ENCODE data around the gene PCDHGA7. TPM values are rescaled to one million over a fixed set of nuclear protein-coding genes. Genes with fewer than 3 reads are reported as not detected.
A peak's percentile ranks its signal among the peaks of the same experiment; 100 is the strongest.
"Not testable (repeated sequence)": the region's sequence is repeated elsewhere in the genome, so short reads cannot be mapped to it uniquely, and the experiment has no call there.

Gene PCDHGA7
- polyA plus RNA-seq, 1 of the 3 experiments (the other 2 are of a cell fraction), result 7.8 TPM

DNA sequence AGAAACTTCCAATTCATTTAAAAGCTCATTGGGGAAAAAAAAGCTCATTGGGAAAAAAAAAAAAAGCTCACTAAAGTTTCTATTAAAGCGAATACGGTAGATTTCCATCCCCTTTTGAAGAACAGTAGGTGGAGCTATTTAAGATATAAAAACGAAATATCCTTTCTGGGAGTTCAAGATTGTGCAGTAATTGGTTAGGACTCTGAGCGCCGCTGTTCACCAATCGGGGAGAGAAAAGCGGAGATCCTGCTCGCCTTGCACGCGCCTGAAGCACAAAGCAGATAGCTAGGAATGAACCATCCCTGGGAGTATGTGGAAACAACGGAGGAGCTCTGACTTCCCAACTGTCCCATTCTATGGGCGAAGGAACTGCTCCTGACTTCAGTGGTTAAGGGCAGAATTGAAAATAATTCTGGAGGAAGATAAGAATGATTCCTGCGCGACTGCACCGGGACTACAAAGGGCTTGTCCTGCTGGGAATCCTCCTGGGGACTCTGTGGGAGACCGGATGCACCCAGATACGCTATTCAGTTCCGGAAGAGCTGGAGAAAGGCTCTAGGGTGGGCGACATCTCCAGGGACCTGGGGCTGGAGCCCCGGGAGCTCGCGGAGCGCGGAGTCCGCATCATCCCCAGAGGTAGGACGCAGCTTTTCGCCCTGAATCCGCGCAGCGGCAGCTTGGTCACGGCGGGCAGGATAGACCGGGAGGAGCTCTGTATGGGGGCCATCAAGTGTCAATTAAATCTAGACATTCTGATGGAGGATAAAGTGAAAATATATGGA, 48.0 kb downstream of the PCDHGA7 start, which contains the start of gene PCDHGA12:
Gene PCDHGA12, plus strand, starts transcription at position 176 of the 782 bp plus-strand sequence. Its CDS starts 253 bp downstream, at position 429.
- H3K4me3 ChIP-seq (ENCODE audit: low read depth in 2 of 2, low read length in 1 of 2), result peak within 1 kb of the TSS in 1 of 2 experiments; percentile 15; a peak in 1 of 4 replicates
- no peak for DNase-seq
- no peak within 1 kb of the TSS for H2AFZ ChIP-seq (ENCODE audit: low read depth)
- TF ChIP-seq, protein P1, sequence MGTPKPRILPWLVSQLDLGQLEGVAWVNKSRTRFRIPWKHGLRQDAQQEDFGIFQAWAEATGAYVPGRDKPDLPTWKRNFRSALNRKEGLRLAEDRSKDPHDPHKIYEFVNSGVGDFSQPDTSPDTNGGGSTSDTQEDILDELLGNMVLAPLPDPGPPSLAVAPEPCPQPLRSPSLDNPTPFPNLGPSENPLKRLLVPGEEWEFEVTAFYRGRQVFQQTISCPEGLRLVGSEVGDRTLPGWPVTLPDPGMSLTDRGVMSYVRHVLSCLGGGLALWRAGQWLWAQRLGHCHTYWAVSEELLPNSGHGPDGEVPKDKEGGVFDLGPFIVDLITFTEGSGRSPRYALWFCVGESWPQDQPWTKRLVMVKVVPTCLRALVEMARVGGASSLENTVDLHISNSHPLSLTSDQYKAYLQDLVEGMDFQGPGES (IDR thresholded peaks at IDR 0.05; ENCODE audit: low read depth, low read length), result no peak
- no peak within 1 kb of the TSS for H3K9ac ChIP-seq
- H4K20me1 ChIP-seq (ENCODE audit: insufficient read depth), result no peaks in the 10 kb centered on the region
- 0 out of 2 replicates have a peak, but pooled peaks cover 5% of the 10 kb centered on the region for H3K9me3 ChIP-seq
- CTCF ChIA-PET, result interaction anchor here (1.1 to 2.5 kb wide), 4 partner anchors 13 to 133 kb away, joined by 3 to 8 read pairs (median 6); partner anchors contain the start of gene PCDHGB7
- 87% methylated on average over 33 of the region's 33 CpGs for WGBS (ENCODE audit: low lambda C conversion rate)
- H3K4me2 ChIP-seq, result no peak within 1 kb of the TSS
- H3K36me3 ChIP-seq (replicated peaks in 1 of 2; ENCODE audit: control insufficient read depth in 1 of 2, insufficient read depth in 2 of 2, low read length in 1 of 2), result peaks cover 3 to 38% of the 10 kb centered on the region in 2 experiments
- POLR2A ChIA-PET, result no interaction called here
- no peaks in the 10 kb centered on the region for H3K9me2 ChIP-seq
- no peaks in the 10 kb centered on the region for H3K4me1 ChIP-seq (ENCODE audit: control insufficient read depth in 1 of 2, insufficient read depth in 2 of 2, low read depth in 1 of 2, low read length in 1 of 2)
- H3F3A ChIP-seq (replicated peaks; ENCODE audit: insufficient read depth), result peaks cover 8% of the 10 kb centered on the region
- no peaks in the 10 kb centered on the region for H3K27me3 ChIP-seq (ENCODE audit: insufficient read depth)
- peaks cover 9% of the 10 kb centered on the region; the same call in 1 of the 2 replicates for H3K79me2 ChIP-seq (ENCODE audit: insufficient read depth)
- H3K27ac ChIP-seq (ENCODE audit: low read depth in 2 of 2, low read length in 1 of 2), result no peak within 1 kb of the TSS

GRCh38 chr5:141431286-141431685, 48.7 kb downstream of the PCDHGA7 start:
- no peak overlapping the region for H3K9ac ChIP-seq
- POLR2A ChIA-PET, result no interaction called here
- peaks cover 10% of the 10 kb centered on the region; the same call in 1 of the 2 replicates for H3K79me2 ChIP-seq (ENCODE audit: insufficient read depth)
- no peak for TF ChIP-seq NRF1 (IDR thresholded peaks at IDR 0.05; ENCODE audit: low read depth, low read length)
- TF ChIP-seq, protein P2, sequence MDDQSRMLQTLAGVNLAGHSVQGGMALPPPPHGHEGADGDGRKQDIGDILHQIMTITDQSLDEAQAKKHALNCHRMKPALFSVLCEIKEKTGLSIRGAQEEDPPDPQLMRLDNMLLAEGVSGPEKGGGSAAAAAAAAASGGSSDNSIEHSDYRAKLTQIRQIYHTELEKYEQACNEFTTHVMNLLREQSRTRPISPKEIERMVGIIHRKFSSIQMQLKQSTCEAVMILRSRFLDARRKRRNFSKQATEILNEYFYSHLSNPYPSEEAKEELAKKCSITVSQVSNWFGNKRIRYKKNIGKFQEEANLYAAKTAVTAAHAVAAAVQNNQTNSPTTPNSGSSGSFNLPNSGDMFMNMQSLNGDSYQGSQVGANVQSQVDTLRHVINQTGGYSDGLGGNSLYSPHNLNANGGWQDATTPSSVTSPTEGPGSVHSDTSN (IDR thresholded peaks at IDR 0.05), result no peak
- TF ChIP-seq ELF1 (IDR thresholded peaks at IDR 0.05), result no peak
- no peak for TF ChIP-seq RCOR1 (IDR thresholded peaks at IDR 0.05; ENCODE audit: low read length)
- TF ChIP-seq FOXJ3 (CRISPR knock-in tag; IDR thresholded peaks at IDR 0.05), result no peak
- no peak for TF ChIP-seq ZBTB33 (IDR thresholded peaks at IDR 0.05; ENCODE audit: borderline replicate concordance, low read depth)
- no peak for TF ChIP-seq EP300 (IDR thresholded peaks at IDR 0.05; ENCODE audit: borderline replicate concordance in 1 of 2, low read depth in 1 of 2, low read length in 1 of 2)
- no peak for TF ChIP-seq FOSL2 (IDR thresholded peaks at IDR 0.05; ENCODE audit: borderline replicate concordance, low read depth)
- TF ChIP-seq MAX (IDR thresholded peaks at IDR 0.05; ENCODE audit: low read depth), result no peak
- H2AFZ ChIP-seq (ENCODE audit: low read depth), result no peak overlapping the region
- no peaks in the 10 kb centered on the region for H3K9me2 ChIP-seq
- no peak for DNase-seq
- H3F3A ChIP-seq (replicated peaks; ENCODE audit: insufficient read depth), result peaks cover 8% of the 10 kb centered on the region
- H3K4me3 ChIP-seq (ENCODE audit: low read depth in 2 of 2, low read length in 1 of 2), result peak overlapping the region in 1 of 2 experiments; percentile 12; a peak in 1 of 4 replicates
- H4K20me1 ChIP-seq (ENCODE audit: insufficient read depth), result no peaks in the 10 kb centered on the region
- H3K36me3 ChIP-seq (replicated peaks in 1 of 2; ENCODE audit: control insufficient read depth in 1 of 2, insufficient read depth in 2 of 2, low read length in 1 of 2), result peaks cover 3 to 31% of the 10 kb centered on the region in 2 experiments
- H3K27me3 ChIP-seq (ENCODE audit: insufficient read depth), result no peaks in the 10 kb centered on the region
- H3K4me2 ChIP-seq, result no peak overlapping the region
- no peak overlapping the region for H3K27ac ChIP-seq (ENCODE audit: low read depth in 2 of 2, low read length in 1 of 2)
- no peaks in the 10 kb centered on the region for H3K4me1 ChIP-seq (ENCODE audit: control insufficient read depth in 1 of 2, insufficient read depth in 2 of 2, low read depth in 1 of 2, low read length in 1 of 2)
- CTCF ChIA-PET, result interaction anchor here (1.7 kb wide), 1 partner anchor 14 kb away, joined by 6 read pairs; the partner anchor contains the start of gene PCDHGB7
- 96% methylated on average over 34 of the region's 37 CpGs for WGBS (ENCODE audit: low lambda C conversion rate)
- no peaks in the 10 kb centered on the region for H3K9me3 ChIP-seq

DNA sequence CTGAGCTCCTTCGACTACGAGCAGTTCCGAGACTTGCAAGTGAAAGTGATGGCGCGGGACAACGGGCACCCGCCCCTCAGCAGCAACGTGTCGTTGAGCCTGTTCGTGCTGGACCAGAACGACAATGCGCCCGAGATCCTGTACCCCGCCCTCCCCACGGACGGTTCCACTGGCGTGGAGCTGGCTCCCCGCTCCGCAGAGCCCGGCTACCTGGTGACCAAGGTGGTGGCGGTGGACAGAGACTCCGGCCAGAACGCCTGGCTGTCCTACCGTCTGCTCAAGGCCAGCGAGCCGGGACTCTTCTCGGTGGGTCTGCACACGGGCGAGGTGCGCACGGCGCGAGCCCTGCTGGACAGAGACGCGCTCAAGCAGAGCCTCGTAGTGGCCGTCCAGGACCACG, 49.8 kb downstream of the PCDHGA7 start:
- H3K9ac ChIP-seq; H4K20me1 ChIP-seq (ENCODE audit: insufficient read depth); H3K9me3 ChIP-seq; POLR2A ChIA-PET; H3K4me1 ChIP-seq (ENCODE audit: control insufficient read depth in 1 of 2, insufficient read depth in 2 of 2, low read depth in 1 of 2, low read length in 1 of 2); DNase-seq; H3K27ac ChIP-seq (ENCODE audit: low read depth in 2 of 2, low read length in 1 of 2); H3F3A ChIP-seq (replicated peaks; ENCODE audit: insufficient read depth); H3K27me3 ChIP-seq (ENCODE audit: insufficient read depth); H3K9me2 ChIP-seq; H3K4me2 ChIP-seq; H2AFZ ChIP-seq (ENCODE audit: low read depth): not testable (repeated sequence)
- CTCF ChIA-PET, result interaction anchor here (1.7 kb wide), 1 partner anchor 15 kb away, joined by 6 read pairs; the partner anchor contains the start of gene PCDHGB7
- WGBS (ENCODE audit: low lambda C conversion rate), result 92% methylated on average over 20 of the region's 38 CpGs
- peak overlapping the region in 1 of 2 experiments; percentile 6; a peak in 1 of 4 replicates for H3K4me3 ChIP-seq (ENCODE audit: low read depth in 2 of 2, low read length in 1 of 2)
- peaks cover 10% of the 10 kb centered on the region; the same call in 1 of the 2 replicates for H3K79me2 ChIP-seq (ENCODE audit: insufficient read depth)
- H3K36me3 ChIP-seq (replicated peaks in 1 of 2; ENCODE audit: control insufficient read depth in 1 of 2, insufficient read depth in 2 of 2, low read length in 1 of 2), result peaks cover 3 to 22% of the 10 kb centered on the region in 2 experiments

Data from SK-N-SH (cell line).